Ecto neural progenitor cell (in vitro differentiated cells): ENCODE results near the gene DPEP2NB.
"Not testable (repeated sequence)": the region's sequence is repeated elsewhere in the genome, so short reads cannot be mapped to it uniquely, and the experiment has no call there.

ENCODE experiments used
- DNase-seq: peaks from one replicate; pipeline ENCODE4 v3.0.0-alpha.2; 2018; ENCODE audit warnings: low spot score

The DPEP2NB gene

DNA sequence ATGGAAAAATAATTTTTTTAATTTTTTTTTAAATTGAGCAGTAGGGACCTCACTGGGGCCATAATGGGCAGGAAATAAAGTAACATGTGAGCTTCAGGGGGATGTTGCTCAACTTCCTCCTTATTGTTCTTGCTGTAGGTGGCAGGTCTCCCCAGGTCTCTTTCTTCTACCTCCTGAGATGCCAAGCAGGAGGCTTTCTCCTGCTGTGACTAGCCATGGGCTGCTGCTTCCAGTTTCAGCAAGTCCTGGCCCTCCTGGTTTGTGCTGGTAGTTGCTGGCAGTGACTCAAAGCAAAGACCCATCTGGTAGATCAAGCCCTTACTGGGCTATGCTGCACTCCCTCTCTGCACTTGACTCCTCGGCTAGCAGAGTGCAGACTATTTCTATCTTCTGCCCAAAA lies 2.3 kb downstream of the DPEP2NB start:
- DNase-seq, result no peak

DNA sequence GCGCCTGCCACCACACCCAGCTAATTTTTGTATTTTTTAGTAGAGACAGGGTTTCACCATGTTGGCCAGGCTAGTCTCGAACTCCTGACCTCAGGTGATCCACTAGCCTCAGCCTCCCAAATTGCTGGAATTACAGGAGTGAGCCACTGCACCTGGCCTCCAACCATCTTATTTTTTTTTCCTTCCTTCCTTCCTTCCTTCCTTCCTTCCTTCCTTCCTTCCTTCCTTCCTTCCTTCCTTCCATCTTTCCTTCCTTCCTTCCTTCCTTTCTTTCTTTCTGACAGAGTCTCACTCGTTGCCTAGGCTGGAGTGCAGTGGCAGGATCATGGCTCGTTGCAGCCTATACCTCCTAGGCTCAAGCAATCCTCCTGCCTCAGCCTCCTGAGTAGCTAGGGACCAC lies 5.8 kb downstream of the DPEP2NB start:
- DNase-seq, result not testable (repeated sequence)

DNA sequence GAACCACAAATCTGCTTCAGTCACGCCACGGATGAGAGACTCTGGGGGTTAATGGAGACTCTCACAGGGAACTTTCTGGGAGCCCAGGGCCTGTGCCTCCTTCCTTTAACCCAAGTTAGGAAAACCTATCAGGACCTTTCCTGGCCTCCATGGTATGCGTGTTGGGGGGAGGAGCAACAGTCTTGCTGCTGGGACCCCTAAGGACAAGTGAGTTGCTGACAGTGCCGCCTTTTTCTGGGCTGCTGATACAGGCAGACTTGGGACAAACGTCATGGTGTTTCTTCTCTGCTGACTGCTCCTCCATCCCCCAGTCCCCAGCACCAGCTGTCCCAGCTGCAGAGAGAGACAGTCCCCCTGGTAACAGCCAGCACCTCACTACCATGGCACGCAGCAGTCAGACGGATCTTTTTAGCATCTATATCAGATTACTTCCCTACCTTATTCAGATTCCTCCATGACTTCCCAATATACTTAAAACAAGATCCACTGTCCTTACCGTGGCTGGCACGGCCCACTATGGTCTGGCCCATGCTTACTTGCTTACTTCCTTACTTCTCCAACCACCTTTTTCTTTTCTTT lies 6.5 kb downstream of the DPEP2NB start:
- DNase-seq, result no peak

DNA sequence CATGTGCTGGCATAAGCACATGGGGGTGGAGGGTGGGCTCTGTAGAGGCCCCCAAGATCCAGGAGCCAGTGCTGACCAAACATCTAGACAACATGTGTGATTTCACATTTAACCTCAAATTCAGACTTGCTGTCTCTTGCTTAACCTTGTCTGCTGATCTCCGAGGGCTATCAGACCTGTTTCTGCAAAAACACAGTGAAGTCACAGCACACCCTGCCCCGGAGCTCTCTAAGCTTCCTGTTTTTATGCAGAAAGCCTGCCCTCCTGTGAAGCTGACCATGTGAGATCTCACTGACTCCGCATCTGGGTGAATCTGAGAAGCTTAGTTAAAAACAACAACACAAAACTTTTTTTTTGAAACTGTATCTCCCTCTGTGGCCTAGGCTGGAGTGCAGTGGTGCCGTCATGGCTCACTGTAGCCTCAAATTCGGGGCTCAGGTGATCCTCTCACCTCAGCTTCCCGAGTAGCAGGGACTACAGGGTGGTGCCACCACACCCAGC lies 9.9 kb downstream of the DPEP2NB start:
- DNase-seq, result no peak

DNA sequence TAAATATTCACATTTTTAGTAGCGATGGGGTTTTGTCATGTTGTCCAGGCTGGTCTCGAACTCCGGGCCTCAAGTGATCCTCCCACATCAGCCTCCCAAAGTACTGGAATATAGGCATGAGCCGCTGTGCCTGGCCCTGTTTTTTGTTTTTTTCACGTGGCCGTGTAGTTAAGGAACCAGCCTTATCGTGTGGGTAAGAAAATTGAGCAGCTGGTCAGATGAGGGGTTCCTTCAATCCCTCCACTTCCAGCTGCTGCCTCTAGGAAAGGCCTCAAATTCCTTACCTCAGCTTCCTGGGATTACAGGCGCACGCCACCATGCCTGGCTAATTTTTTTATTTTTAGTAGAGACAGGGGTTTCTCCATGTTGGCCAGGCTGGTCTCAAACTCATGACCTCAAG lies 10.5 kb downstream of the DPEP2NB start:
- DNase-seq, result no peak

DNA sequence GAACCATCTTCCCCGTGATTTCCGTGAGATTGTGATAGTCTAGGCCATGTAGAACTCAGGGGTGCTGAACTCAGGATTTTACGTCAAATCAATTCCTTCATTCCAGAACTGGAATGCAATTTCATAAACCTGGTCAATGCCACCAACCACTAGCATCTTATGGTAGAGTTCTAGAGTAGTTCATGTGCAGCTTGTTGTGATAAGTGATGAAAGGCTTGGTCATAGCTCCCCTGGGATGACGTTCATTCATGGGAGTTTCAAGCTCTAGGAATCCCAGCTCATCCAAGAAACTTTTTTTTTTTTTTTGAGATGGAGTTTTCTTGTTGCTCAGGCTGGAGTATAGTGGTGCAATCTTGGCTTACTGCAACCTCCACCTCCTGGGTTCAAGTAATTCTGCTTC lies 12.7 kb downstream of the DPEP2NB start:
- no peak for DNase-seq

DNA sequence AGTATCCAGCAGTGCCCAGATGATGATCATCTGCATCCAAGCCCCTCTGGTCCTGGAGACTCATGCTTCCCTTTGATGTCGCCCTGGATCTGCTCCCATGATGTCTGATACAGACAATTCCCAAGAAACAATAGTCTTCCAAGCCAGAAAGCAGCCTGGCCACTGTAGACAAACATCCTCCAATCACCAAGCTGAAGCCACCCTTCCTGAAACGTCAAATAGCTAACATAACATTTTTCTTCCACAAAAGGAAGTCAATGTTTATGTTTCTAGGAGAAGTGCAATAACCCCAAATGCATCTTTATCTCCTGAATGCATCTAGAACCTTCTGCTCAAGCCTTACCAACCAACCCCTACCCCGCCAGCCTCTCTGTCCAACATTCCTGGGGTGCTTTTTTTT lies 15.3 kb downstream of the DPEP2NB start:
- no peak for DNase-seq

DNA sequence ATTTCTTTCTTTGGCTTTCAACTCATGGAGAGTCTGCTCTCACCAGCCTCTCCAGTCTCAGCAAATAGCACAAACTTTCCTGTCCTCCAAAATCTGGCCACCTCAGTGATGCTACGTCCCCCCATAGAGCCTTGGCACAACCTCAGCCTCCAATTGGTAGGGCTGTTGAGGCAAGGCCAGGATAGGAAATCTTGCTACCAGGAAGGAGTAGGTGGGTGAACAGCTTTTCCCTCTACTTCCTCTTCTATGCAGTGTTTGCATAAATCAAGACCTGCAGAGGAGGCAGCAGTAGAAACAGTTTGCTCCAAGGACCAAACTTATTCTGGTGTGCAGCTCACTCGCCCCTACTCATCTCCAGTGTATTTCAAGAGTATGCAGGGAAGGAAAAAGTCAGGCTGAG lies 15.7 kb downstream of the DPEP2NB start:
- DNase-seq, result no peak

DNA sequence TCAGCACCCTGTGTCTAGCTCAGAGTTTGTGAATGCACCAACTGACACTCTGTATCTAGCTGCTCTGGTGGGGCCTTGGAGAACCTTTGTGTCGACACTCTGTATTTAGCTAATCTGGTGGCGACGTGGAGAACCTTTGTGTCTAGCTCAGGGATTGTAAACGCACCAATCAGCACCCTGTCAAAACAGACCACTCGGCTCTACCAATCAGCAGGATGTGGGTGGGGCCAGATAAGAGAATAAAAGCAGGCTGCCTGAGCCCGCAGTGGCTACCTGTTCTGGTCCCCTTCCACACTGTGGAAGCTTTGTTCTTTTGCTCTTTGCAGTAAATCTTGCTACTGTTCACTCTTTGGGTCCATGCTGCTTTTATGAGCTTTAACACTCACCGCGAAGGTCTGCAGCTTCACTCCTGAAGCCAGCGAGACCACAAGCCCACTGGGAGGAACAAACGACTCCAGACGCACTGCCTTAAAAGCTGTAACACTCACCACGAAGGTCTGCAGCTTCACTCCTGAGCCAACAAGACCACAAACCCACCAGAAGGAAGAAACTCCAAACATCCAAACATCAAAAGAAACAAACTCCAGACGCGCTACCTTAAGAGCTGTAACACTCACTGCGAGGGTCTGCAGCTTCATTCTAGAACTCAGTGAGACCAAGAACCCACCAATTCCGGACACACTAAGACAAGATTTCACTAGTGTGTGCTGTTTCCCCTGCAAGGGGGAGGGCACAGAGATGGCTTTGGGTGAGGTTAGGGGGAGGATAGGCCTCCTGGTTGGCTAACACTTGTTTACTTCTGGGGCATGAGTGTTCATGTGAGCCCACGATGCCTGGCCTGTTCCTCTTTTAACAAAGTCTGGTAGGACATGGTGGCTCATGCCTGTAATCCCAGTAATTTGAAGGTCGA lies 16.7 kb downstream of the DPEP2NB start, which contains the start of gene DPEP2:
DPEP2 (minus strand) TSS at position 706 of the 910 bp plus-strand sequence. CDS start 6,272 bp downstream, outside the sequence.
- not testable (repeated sequence) for DNase-seq

DNA sequence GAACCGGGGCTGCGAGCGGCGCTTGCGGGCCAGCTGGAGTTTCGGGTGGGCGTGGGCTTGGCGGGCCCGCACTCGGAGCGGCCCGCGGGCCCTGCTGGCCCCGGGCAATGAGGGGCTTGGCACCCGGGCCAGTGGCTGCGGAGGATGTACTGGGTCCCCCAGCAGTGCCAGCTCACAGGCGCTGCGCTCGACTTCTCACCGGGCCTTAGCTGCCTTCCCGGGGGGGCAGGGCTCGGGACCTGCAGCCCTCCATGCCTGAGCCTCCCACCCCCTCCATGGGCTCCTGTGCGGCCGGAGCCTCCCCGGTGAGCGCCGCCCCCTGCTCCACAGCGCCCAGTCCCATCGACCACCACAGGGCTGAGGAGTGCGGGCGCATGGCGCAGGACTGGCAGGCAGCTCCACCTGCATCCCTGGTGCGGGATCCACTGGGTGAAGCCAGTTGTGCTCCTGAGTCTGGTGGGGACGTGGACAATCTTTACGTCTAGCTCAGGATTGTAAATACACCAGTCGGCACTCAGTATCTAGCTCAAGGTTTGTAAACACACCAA lies 17.4 kb downstream of the DPEP2NB start:
- not testable (repeated sequence) for DNase-seq

DNA sequence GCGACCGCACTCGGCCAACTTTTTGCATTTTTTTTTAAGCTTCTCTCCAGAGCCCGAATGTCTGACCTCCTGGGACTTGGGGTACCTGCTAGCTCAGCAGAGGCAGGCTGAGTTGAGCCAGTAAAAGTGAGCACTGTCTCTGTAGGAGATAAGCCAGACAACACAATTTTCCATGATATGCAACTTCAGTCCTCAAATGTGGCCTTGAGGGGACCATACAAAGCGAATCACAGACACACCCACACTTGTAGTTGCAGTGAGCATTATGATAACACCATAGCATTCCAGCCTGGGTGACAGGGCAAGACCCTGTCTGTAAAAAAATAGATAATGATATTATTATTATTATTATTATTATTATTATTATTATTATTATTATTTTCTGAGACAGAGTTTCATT lies 19.0 kb downstream of the DPEP2NB start:
- no peak for DNase-seq

DNA sequence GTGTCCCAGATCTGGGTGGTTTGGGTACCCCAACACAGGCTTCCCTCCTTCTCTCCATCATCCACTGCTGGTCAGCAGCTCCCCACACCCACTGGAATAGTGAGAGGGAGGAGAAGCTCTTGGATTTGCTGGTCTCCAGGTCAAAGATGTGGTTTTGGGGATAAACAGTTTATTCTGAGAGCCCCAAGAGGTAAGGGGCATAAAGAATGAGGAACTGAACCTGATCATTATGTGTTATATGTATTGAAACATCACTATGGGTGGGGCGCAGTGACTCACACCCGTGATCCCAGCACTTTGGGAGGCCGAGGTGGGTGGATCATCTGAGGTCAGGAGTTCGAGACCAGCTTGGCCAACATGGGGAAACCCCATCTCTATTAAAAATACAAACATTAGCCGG lies 20.3 kb downstream of the DPEP2NB start:
- DNase-seq, result no peak

DNA sequence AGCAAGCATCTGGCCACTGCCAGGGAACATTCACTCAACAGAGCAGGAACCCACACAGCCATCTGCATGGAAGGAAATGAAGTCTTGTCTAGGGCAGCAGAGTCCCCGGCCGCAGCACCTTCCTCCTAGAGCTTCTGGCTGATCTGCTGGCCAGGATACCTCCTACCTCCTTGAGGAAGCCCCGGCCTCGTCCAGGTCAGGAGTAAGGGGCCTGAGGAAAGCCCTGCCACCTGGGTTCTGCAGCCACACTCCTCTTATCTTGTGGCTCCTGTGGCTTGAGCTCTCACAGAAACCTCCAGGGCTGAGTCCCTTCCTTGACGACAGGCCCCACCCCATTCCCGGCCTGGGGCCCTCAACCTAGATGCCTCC lies 21.7 kb downstream of the DPEP2NB start:
- not testable (repeated sequence) for DNase-seq

DNA sequence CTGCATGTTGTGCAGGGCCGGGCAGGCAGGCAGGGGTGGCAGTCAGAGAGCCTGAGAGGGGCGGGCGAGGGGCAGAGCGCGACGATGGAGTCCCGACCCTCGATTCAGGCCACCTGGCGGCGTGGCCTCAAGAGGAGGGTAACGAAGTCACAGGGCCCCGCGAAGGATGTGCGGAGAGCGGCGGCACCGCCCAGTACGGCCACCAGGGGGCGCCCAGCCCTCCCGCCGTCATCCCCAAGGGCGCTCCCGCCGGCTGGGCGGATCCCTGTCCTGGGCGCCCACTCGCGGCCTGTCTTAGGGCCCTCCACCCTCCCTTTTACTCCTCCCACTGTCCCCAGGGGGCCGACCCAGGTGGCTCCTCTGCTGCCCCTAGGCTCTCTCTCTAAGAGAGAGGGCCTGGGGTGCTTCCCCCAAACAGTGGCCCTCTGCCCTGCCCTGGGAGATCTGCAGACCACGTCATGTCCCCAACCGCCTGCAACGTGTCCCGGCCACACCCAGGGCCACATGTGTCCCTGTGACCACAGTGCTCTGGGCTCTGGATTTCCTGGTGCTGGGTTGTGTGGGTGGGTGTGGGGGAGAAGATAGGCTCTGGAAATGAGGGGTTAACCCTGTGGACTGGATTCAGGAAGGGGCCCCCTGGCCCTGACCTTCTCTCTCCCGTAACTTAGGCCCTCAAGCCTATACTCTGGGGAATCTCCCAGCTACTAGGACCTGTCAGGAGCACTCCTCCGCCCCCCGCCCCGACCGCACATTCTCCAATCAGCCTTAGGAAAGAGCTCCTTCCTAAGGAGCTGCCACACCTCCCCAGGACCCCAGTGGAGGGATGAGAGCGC lies 22.3 kb downstream of the DPEP2NB start:
- peak; percentile 86 for DNase-seq

DNA sequence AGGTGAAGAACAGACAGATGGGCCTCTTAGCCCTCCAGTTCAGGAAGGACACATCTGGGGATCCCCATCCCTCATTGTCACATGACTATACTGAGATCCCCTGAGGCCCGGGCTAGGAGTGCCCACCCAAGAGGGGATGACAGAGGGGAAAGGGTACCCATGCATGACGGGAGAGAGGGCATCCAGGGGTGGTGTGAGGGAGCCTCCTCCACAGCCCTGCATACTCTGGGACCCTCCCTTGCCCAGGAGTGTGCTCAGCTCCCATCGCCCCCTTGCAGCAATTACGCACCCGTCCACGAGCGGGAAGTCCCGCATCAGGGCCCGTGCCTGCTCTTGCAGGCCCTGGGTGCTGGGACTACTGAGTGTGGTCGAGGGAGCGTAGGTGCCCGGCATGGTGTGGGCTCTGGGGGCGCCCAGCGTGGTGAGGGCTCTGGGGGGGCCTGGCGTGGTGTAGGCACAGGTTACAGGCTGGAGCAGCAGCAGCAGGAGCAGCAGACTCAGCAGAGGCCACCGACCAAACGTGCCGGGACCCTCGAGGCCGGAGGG lies 23.0 kb downstream of the DPEP2NB start:
- DNase-seq, result no peak

DNA sequence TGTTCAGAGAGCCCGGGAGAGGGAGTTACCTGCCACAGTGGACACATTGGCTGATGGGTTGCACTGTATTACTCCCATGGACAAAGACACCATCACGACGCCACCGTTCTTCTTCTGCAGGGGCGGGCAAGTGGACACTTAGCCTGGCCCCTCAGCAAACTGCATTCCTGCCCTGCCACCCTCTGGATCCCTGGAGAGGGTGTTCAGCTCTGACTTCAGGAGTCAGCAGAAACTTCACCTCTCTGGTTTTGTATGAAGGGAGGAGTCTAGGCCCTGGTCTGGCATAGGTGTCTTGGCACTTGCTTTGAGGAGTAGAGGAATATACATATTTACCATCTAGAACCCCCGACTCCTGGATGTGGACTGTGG lies 25.7 kb downstream of the DPEP2NB start:
- no peak for DNase-seq

DNA sequence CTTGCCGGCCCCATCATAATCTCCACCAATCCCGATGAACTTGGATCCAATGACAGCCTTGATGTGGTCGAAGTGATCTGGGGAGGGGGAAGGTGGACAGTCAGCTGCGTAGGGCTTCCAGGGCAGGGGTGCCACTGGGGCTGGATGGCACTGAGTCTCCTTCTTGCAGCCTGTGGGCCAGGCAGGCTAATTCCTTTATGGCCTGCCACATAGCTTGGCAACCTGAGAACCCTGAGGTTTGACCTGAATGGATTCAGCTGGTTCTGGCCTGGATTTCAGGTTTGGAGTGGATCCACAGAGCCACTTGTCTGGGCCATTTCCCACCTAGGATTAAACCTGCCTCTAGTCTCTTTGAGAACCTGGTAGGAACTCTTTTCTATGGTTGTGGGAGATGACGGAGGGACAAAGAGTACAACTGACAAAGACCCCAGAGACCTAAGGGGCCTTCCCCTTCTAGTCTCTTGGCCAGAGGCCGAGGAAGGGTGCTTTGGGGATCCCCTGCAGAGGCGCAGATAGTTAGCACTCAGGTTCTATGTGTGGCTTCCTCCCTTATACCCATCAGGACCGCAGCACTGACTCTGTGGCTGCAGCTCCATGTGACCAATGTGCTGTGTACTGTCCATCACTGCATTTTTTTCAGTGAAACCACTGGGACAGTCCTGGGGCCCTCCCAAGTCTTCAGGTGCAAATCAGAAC lies 26.2 kb downstream of the DPEP2NB start:
- DNase-seq, result no peak

DNA sequence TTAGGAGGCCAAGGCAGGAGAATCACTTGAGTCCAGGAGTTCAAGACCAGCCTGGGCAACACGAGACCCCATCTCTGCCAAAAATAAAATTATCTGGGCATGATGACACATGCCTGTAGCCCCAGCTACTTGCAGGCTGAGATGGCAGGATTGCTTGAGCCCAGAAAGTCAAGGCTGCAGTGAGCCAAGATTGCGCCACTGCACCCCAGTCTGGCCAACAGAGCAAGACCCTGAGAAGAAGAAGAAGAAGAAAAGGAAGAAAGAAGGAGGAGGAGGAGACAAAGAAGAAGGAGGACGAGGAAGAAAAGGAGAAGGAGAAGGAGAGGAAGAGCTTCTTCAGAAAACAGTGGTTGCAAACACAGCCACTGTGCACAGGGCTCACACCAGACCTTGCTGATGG lies 27.0 kb downstream of the DPEP2NB start:
- DNase-seq, result no peak

DNA sequence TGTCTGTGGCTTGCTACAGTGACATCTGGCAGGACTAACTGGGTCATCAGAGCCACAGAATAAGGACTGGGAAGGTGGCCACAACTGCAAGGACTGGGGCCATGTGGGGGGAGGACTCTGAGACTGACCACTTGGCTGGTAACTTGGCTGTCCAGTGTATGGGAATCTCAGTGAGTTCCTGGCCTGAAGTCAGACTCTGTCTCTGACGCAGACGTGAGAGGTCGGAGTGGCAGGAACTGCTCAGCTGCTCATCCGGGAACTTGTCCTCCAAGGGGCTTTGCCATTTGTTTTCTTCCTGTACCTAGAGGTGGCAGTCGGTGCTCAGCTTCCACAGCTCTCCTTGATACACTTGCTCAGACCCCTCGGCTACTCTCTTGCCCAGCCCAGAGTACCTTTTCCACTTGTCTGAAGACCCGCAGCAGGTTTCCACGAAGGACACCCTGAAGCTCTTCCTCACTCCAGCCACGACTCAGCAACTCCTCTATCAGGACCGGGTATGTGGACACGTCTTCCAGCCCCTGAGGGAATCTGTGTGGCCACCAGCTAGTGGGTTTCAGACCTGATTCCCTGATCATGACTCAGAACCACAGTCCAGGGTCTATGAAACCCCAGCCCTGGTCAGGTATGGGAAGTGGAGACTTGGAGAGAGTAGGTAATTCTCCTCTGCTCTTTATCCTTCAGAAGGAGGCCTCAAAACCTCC lies 28.1 kb downstream of the DPEP2NB start:
- no peak for DNase-seq

DNA sequence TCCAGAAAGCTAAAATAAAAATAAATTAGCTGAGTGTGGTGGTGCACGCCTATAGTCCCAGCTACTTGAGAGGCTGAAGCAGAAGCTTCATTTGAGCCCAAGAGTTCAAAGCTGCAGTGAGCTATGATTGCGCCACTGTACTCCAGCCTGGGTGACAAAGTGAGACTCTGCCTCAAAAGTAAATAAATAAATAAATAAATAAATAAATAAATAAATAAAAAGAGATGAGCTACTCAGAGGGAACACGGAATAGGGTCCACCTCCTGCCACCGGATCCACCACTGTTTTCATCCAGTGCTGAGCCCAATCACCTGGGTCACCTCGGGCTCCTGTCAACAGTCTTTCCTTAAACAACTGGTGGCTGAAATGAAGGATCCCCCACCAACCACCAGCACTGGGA lies 28.8 kb downstream of the DPEP2NB start:
- DNase-seq, result no peak
